HG03135 (cell line): ENCODE measurements around the gene TSNAX.

Experiments used
- ATAC-seq: cut with Tn5 transposase; IDR thresholded peaks from one replicate; pipeline ENCODE4 v1.9.1; 2021; ENCODE audit warnings: mild to moderate bottlenecking, moderate library complexity; ENCODE audit not compliant: unreplicated experiment

Gene TSNAX

GRCh38 chr1:231597971-231598370 is 69.5 kb downstream of the TSNAX start:
- no peak for ATAC-seq

GRCh38 chr1:231600458-231600976 is 72.0 kb downstream of the TSNAX start:
- no peak for ATAC-seq

DNA sequence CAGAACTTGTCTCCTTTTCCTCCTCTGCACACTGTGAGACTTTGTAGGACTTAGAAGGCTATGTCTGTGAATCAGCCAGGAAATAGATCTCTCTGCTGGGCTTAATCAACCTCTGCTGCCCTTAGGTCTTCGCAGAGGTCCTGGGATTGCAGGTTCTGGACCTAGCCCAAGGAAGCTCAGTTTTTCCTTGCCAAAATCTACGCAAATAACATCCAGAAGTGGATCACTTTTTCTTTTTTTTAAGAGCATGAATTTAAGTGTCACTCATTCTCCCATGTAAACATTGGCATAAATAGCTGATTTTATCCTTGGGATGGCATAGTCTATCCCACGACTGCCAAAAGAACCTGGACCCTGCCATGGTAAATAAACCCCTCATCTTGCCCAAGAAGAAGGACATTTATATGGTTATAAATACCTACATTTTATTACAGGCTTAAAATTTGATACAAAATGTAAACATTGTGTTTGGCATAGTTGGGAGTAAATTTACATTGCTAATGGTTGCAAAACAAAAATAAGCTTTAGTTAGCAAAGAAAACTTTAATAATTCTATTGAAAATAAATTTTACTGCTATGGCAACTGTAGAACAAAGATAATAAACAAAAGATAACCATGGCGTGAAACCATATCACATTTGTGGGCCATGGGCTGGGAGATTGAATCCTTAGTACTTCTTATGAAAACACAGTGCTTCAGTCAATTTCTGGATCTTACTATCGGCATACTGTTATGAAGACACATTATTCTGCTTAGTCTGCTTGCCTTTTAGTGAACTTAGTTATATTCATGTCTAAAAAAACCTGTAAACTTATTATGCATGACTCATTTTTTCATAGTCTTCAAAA is 73.6 kb downstream of the TSNAX start:
- no peak for ATAC-seq

GRCh38 chr1:231602673-231602984 is 74.2 kb downstream of the TSNAX start:
- no peak for ATAC-seq

GRCh38 chr1:231603598-231604275 is 75.3 kb downstream of the TSNAX start:
- peak; percentile 70 for ATAC-seq

GRCh38 chr1:231604276-231604621 is 75.8 kb downstream of the TSNAX start:
- no peak for ATAC-seq

DNA sequence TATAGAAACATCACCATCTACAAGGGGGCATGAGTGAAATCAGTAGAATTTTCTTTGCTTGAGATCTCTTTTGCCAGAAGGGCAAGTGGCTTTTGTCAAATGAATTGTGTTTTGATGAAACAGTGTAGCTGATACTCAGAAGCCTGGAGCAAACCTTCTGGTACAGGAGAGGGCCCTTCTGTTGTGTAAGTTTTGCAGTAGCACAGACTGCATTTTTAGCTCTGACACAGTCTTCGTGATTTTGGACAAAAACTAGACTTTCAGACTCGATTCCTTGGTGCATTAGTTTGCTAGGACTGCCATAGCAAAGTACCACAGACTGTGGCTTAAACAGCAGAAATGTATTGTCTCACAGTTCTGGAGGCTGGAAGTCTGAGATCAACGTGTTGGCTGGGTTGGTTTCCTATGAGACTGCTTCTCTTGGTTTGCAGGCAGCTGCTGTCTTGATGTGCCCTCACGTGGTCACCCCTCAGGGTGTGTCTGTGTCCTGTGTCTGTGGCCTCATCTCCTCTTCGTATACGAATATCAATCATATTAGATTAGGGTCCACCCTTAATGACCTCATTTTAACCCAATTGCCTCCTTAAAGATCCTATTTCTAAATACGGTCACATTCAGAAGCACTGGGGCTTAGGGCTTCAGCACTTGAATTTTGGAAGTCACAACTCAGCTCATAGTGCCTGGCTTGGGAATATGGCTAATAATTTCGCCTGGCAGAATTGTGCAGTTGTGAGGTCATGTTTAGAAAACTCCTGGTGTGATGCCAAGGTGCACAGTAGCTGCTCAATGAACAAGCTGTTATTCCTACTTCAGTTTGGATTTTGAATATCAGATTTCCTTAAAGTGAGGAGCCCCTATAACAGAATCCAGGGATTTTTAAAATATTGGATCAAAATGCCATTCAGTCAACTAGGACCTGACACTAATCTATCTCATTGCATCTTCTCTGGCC is 77.0 kb downstream of the TSNAX start:
- no peak for ATAC-seq

- no peak for ATAC-seq
These were observed 78.2 kb downstream of the TSNAX start for GRCh38 chr1:231606712-231607111.

DNA sequence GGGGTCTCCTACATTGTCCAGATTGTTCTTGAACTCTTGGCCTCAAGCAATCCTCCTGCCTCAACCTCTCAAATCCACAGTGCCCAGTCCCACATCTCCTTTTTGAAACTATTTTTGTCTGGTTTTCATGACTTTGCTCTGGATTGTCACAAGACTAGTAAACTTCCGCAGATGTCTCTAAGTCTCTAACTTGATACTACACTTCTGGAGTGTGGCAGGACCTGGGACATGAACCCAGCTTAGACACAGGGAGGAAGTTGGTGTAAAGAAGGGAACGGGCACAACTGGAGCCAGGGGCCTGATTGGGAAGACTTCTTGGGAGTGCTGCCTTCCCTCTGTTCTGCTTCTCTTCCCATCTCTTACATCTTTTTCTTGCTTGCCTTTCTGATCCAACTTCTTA is 81.9 kb downstream of the TSNAX start:
- ATAC-seq: no peak

GRCh38 chr1:231611111-231611510 is 82.6 kb downstream of the TSNAX start:
- ATAC-seq: no peak

GRCh38 chr1:231611851-231612250 is 83.4 kb downstream of the TSNAX start:
- no peak for ATAC-seq

- ATAC-seq: peak; percentile 96
These were observed 84.1 kb downstream of the TSNAX start for GRCh38 chr1:231612393-231613089.

- ATAC-seq: no peak
These were observed 85.2 kb downstream of the TSNAX start for GRCh38 chr1:231613419-231614349.
